Parietal lobe (tissue), 2 donors: ENCODE data around the gene HOXC4. TPM values are rescaled to one million over a fixed set of nuclear protein-coding genes. Genes with fewer than 3 reads are reported as not detected.

Experiments used
- small RNA-seq: library from RNA; depleted of rRNA; stranded (forward); fragments of <200 nt; gene quantifications from one replicate; pipeline ENCODE3, GENCODE V24; 2014; ENCODE audit warnings: low replicate concordance
- total RNA-seq: library from RNA; depleted of rRNA; stranded (reverse); fragments of >200 nt; gene quantifications from one replicate; pipeline ENCODE4 v1.2.3, GENCODE V29; 2014

The HOXC4 gene
- total RNA-seq: not detected

GRCh38 chr12:54053751-54054741 lies at the start of gene HOXC4:
TSS of gene HOXC4 (plus strand) at chr12:54053835. CDS start at chr12:54053923, 88 bp downstream.

GRCh38 chr12:54028314-54029201 lies 25.1 kb upstream of the HOXC4 start, which contains the start of gene HOXC6:
TSS of gene HOXC6 (plus strand) at chr12:54028440. CDS start at chr12:54028522, 82 bp downstream.

GRCh38 chr12:54032627-54033100 lies 21.0 kb upstream of the HOXC4 start, which contains the start of gene HOXC5:
TSS of gene HOXC5 (plus strand) at chr12:54033050. CDS start at chr12:54033123, 73 bp downstream.

Small RNAs within 50 kb of the gene (small RNA-seq; reads per million reads assigned to genes)
- gene HOXC5 (not detected), gene MIR615 (not detected), gene RF00019 (not detected)

Other genes starting within 250 kb of the HOXC4 start
- not detected for gene HOXC13, start 115.0 kb upstream of the HOXC4 start, total RNA-seq
- gene HOXC12, start 98.9 kb upstream of the HOXC4 start, total RNA-seq: not detected
- not detected for gene HOXC11, start 80.7 kb upstream of the HOXC4 start, total RNA-seq
- gene HOTAIR, start 78.9 kb upstream of the HOXC4 start, total RNA-seq: not detected
- gene HOXC10, start 68.7 kb upstream of the HOXC4 start, total RNA-seq: not detected
- not detected for gene HOXC9, start 53.7 kb upstream of the HOXC4 start, total RNA-seq
- gene HOXC8, start 44.9 kb upstream of the HOXC4 start, total RNA-seq: not detected
- gene HOXC6, start 25.4 kb upstream of the HOXC4 start, total RNA-seq: not detected
- not detected for gene HOXC5, start 20.8 kb upstream of the HOXC4 start, total RNA-seq
- gene SMUG1, start 135.2 kb downstream of the HOXC4 start, total RNA-seq: 50.1 TPM
- gene CBX5, start 226.3 kb downstream of the HOXC4 start, total RNA-seq: 141 TPM
- 545 TPM for gene HNRNPA1, start 226.9 kb downstream of the HOXC4 start, total RNA-seq
- 0.63 TPM for gene NFE2, start 247.2 kb downstream of the HOXC4 start, total RNA-seq